Colon (tissue), 2 donors: ENCODE data around the gene TNPO1.
"Not testable (repeated sequence)": the region's sequence is repeated elsewhere in the genome, so short reads cannot be mapped to it uniquely, and the experiment has no call there.

Source experiments
- FAIRE-seq: peaks from 2 replicates; lab custom pipeline; 2012; peaks lifted over from hg19 to GRCh38; lab: Jason Lieb, UNC
- donor health status: control.
- donor health status: control.

The TNPO1 gene

GRCh38 chr5:72934953-72935725 lies 118.7 kb downstream of the TNPO1 start:
- FAIRE-seq: not testable (repeated sequence)

- no peak for FAIRE-seq
These were observed 120.4 kb downstream of the TNPO1 start for GRCh38 chr5:72936893-72937292.

- FAIRE-seq: no peak
These were observed 121.1 kb downstream of the TNPO1 start for GRCh38 chr5:72937517-72938061.

- no peak for FAIRE-seq
These were observed 121.7 kb downstream of the TNPO1 start for GRCh38 chr5:72938206-72938605.

- no peak for FAIRE-seq
These were observed 123.6 kb downstream of the TNPO1 start for GRCh38 chr5:72940082-72940481.

- no peak for FAIRE-seq
These were observed 126.8 kb downstream of the TNPO1 start for GRCh38 chr5:72943307-72943706.

GRCh38 chr5:72947498-72947897 lies 131.0 kb downstream of the TNPO1 start:
- FAIRE-seq: no peak

- FAIRE-seq: no peak
These were observed 133.0 kb downstream of the TNPO1 start for GRCh38 chr5:72949481-72949880.

- FAIRE-seq: no peak
These were observed 135.4 kb downstream of the TNPO1 start for GRCh38 chr5:72951671-72952468.

- FAIRE-seq: no peak
These were observed 137.9 kb downstream of the TNPO1 start for GRCh38 chr5:72954389-72954788.

- no peak for FAIRE-seq
These were observed 138.8 kb downstream of the TNPO1 start for GRCh38 chr5:72955143-72955767.

GRCh38 chr5:72955768-72956323 lies 139.4 kb downstream of the TNPO1 start, which contains the start of gene FCHO2:
Gene FCHO2, plus strand, starts transcription at chr5:72956041. Its CDS starts 56 bp downstream, at chr5:72956097.
- FAIRE-seq: no peak

- no peak for FAIRE-seq
These were observed 140.1 kb downstream of the TNPO1 start for GRCh38 chr5:72956324-72957140.

GRCh38 chr5:72957337-72957736 lies 140.9 kb downstream of the TNPO1 start:
- FAIRE-seq: no peak

GRCh38 chr5:72959257-72959656 lies 142.8 kb downstream of the TNPO1 start:
- FAIRE-seq: no peak
